HG02884 (cell line): ENCODE measurements around the gene ZNF423.

Experiments used
- ATAC-seq: cut with Tn5 transposase; IDR thresholded peaks from one replicate; pipeline ENCODE4 v1.9.1; 2021; ENCODE audit warnings: mild to moderate bottlenecking, moderate library complexity; ENCODE audit not compliant: unreplicated experiment

Gene ZNF423

DNA sequence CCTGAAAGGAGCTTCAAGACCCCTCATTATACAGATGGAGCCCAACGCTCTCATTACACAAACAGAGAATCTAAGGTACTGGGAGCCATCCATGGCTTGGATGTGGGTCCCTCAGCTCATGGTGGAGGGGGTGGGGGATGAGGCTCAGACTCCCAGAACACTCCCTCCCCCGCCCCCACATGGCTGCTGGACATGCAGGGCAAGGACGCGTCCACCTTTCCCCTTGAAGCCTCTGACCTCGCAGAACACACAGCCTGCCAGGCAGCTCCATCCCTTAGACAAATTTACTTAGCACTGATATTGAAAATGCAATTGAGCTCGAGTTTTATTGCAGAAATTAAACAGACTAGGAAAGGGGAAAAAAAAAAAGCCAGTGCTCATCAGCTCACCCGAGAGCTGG, 203.9 kb downstream of the ZNF423 start:
- ATAC-seq, result no peak

DNA sequence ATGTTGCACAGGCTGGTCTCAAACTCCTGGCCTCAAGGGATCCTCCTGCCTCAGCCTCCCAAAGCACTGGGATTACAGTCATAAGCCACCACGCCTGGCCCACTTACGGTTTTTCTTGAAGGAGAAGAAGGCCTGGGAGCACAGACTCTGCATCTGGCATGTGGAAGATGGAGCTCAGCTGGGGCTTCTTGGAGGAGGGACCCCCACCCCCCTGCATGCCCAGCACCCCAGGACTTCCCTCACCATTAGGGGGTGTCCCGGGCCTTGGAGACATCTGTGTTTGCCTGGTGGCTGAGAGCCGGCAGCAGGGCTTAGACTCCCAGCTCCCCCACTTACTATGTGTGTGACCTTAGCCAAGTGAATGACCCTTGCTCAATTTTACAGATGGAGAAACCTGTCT, 204.7 kb downstream of the ZNF423 start:
- ATAC-seq, result no peak

GRCh38 chr16:49650603-49651002, 205.3 kb downstream of the ZNF423 start:
- no peak for ATAC-seq

DNA sequence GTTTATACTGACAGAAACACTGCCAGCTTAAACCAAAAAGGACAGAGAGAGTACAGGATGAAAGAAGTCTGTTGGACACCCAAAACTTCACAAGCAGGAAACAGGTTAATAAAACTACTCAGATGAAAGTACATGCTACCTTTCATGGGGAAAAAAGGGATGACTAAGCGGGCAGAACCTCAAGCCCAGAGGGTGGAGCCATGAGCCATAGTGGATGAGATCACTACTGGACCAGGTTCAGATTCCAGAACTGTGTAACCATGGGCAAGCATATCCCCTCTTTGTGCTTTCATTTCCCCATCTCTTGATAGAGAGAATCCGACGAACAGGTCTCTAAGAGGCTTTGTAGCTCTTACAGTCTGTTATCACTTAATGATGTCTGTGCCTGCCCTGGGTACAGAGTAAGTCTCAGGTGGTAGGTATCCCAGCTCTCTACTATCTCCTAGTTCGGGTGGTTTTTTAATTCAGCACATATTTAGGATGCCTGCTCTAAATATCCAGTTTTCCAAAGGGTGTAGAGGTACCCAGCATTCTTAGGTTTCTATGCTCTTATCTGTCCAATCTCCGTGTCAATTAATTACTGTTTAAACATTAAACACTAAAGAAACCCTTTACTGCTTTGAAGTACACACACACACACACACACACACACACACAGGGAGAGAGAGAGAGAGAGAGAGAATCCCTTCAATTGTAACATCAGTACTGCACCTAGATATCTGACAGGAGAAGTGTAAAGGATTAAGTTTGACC, 206.7 kb downstream of the ZNF423 start:
- ATAC-seq, result no peak

DNA sequence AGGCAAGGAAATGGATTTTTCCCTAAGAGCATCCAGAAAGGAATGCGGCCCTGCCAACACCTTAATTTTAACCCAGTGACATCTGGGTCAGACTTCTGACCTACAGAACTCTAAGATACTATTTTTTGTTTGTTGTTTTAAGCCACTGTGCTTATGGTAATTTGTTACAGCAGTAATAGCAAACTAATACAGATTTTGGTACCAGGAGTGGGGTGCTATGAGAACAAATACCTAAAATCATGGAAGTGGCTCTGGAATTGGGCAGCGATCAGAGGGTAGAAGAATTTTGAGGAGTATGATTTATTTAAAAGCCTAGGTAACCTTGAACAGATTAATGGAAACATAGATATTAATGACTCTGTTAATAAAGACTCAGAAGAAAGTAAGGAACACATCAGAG, 208.2 kb downstream of the ZNF423 start:
- ATAC-seq, result no peak

DNA sequence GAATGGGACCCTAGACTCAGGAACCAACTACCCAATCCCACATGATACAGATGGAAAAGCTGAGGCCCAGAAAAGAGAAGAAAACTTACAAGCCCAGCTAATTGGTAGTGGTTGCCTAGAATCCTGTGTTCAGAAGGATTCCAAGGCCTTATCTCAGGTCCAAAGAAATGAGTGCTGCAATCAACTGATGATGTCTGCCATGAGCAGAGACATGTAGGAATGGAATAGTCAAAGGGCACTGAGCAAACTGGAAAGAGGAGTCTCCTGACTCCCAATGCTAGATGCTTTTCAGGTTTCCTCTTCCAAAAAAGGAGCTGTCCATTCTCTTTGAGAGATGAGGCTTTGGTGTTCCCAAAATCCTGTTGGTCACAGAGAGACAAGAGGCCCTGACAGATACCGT, 210.6 kb downstream of the ZNF423 start:
- no peak for ATAC-seq

GRCh38 chr16:49644145-49644463, 211.8 kb downstream of the ZNF423 start:
- no peak for ATAC-seq

DNA sequence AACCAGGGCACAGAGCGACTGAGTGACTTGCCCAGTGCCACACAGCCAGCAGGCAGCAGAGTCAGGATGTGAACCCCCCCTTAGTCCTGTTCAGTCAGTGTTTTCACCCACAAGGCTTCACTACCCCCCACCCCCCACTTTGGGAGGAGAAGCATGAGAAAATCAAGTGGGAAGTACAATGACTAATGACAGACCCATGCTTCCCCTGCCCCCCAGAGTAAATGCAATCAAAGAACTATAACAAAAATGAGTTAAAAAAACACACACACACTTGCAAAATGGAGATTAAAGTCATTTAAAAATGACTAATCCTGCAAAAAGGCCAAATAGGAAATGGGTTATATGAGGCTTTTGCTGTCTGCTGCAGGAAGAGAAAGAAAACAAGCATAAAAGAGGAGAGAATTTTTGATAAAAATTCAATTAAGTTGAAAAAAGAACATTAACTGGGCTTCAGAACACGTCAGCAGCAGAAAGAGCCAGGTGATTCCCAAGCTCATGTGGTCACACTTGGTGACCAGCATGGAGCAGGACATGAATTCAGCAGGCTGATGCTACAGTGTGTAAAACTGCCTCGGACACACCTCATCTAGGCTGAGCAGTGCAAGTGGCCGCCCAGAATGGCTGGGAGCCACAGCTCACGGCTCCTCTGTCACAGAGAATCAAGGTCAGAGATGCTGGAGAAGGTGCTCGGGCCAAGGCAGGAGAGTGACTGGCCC, 212.3 kb downstream of the ZNF423 start:
- ATAC-seq, result no peak

GRCh38 chr16:49641250-49641649, 214.7 kb downstream of the ZNF423 start:
- ATAC-seq, result no peak

GRCh38 chr16:49640581-49640980, 215.3 kb downstream of the ZNF423 start:
- ATAC-seq, result no peak

- ATAC-seq, result no peak
Observed at GRCh38 chr16:49639739-49640431, 216.0 kb downstream of the ZNF423 start.

- ATAC-seq, result no peak
Observed at GRCh38 chr16:49638673-49639610, 217.0 kb downstream of the ZNF423 start.

DNA sequence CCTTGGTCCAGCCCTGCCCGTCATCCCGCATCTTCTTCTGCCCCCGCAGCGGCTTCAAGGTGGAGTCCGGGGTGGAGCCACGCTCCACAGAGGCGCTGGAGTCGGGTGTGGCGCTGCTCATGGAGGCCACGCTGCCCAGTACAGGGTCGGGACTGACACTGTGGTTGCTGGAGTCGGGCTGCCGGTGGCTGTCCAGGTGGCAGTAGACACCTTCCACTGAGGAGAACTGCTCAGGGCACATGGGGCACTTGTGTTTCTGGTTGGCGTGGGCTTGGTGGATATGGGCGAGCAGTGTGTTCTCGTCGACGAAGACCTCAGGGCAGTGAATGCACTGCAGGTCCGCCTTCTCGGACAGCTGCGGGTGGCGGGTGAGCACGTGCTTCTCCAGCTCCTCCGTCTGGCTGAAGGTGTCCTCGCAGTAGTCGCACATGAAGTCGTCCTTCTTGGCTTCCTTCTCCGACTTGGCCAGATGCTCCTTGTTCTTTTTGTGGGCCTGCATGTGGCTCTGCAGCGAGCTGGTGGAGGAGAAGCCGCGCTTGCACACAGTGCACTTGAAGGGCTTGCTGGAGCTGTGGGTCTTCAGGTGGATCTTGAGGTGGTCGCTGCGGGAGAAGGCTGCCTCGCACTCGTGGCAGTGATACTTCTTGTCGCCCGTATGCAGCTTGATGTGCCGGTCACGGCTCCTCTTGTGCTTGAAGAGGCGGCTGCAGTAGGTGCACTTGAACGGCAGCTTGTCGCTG, 217.8 kb downstream of the ZNF423 start:
- ATAC-seq, result no peak

DNA sequence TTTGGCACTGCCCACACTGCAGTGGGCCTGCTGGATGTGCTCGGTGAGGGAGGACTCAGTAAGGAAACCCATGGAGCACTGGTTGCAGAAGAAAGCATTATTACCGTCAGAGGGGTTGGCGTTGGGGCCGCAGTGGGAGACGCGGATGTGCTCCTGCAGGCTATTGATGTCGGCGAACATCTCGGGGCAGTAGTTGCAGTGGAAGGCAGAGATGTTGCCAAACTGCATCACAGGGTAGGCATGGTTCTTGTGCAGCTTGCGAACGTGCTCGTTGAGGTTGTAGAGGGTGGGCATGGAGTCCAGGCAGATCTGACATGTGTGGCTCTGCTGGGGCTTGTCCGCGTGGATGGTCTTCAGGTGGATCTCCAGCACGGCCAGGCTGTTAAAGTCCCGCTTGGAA, 218.4 kb downstream of the ZNF423 start:
- ATAC-seq, result no peak

DNA sequence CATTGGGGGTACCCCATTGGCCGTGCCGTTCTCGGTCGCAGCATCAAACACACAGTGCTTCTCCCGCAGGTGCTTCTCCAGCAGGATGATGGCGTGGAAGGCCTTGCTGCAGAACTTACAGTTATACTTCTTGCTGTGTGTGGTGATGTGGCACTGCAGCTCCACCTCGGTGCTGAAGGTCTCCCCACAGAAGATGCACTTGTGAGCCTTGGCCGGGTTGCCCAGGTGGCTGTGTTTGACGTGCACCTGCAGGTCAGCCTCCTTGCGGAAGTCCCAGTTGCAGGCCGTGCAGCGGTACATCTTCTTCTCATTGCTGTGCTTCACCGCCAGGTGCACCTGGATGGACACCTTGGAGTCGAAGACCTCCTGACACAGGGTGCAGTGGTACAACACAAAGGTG, 219.3 kb downstream of the ZNF423 start:
- ATAC-seq, result no peak

DNA sequence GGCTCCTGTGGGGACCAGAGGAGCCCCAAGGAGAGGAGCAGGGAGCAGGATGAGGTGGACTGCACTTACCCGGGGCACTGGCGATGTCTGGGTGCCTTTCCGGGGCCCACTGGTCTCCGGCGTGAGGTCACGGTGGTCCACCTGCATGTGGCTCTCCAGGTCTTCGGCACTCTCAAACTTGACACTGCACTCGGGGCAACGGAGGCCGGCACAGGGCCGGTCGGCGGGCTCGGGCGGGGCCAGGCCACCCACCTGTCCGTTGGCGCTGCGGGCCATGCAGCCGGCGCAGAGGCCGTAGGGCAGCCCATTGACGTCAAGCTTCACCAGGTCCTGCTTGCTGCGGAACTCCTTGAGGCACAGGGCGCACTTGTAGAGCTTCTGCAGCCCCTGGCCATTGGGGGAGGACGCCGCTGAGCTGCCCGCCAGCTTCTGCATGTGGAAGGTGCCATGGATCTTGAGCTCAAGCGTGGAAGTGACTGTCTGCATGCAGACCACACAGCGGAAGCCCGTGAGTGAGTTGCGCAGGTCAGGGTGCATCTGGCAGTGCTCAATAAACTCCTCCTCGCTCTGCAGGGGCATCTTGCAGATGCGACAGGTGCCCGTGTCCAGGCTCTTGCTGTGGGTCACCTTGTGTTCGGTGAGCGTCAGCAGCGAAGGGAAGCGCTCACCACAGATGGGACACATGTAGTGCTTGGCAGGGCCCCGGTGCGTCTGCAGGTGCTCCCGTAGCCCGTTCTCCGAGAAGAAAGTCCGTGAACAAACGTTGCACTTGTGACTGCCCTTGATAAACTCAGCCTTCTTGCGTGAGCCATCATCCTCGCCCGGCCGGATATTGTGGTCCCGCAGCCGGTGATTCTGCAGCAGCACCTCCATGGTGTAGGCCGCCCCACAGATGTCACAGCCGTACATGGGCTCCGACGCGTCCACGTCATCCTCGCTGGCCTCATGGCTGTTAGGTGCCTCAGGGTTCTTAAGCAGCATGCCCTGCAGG, 220.0 kb downstream of the ZNF423 start:
- ATAC-seq, result no peak

DNA sequence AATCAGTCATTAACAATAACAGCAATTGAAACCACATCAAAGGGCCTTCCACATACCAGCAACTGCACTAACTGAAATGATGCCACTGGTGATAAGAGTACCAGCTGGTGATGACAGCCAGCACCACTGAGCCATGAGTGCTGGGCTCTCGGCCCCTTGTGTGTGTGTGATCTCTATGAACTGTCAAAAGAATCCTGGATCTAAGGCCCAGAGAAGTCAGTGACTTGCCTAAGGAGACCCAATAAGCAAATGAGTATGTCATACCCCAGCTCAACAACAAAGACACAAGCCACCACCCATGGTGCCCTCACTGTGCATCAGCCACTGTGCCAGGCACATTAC, 220.9 kb downstream of the ZNF423 start:
- ATAC-seq, result no peak

DNA sequence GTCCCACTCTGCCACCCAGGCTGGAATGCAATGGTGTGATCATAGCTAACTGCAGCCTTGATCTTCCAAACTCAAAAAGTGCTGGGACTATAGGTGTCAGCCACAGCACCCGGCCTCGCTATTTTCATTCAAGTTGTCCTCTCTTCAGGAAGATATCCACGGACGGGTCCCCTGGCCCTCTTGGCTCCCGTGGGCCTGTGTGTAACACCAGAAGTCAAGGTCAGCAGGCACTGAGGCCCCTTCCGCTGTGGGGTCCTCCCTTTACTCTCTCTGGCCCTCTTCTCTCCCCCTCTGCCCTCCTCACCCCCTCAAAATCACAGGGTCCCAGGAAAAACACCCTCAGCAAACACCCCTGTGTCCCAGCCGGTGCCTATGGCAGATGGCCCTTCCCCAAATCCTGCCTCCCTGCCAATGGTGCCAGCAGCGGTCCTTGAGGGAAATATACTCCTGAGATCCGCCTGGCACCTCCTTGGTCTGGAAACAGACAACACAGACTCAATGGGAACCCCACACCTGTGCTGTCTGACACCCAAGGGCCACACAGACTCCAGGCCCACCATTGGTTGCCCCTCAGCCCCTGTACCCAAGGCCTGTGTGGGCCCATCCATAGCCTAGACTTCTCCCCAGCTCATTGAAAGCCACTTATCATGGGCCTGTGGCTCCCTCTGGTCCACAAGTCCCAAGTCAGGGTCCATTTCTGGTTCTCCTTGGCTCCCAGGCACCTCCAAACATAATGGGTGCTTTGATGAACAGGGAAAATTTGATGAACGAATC, 221.5 kb downstream of the ZNF423 start:
- ATAC-seq, result no peak

GRCh38 chr16:49632795-49633184, 223.1 kb downstream of the ZNF423 start:
- ATAC-seq, result no peak
